HepG2 (cell line): ENCODE data around the gene POU6F1. TPM values are rescaled to one million over a fixed set of nuclear protein-coding genes. Genes with fewer than 3 reads are reported as not detected.

Experiments
- AGO2 ChIP-seq: fragments of 200-400 bp; formaldehyde crosslinking; optimal IDR thresholded peaks from 2 replicates; pipeline ENCODE3; 2017; ENCODE audit warnings: mild to moderate bottlenecking, low read depth, low read length, moderate library complexity
- BATF2 ChIP-seq: sonication (generic); formaldehyde crosslinking; IDR thresholded peaks from 2 replicates; pipeline ENCODE4 v1.8.0; 2022; ENCODE audit warnings: mild to moderate bottlenecking, missing genetic modification reagents, moderate library complexity
- CENPBD1 ChIP-seq: sonication (generic); formaldehyde crosslinking; IDR thresholded peaks from 2 replicates; pipeline ENCODE4 v1.8.0; 2022; ENCODE audit warnings: missing genetic modification reagents, low read depth, mild to moderate bottlenecking, borderline replicate concordance
- HOXA5 ChIP-seq: sonication (generic); formaldehyde crosslinking; IDR thresholded peaks from 2 replicates; pipeline ENCODE4 v1.4.0; 2020; ENCODE audit warnings: missing genetic modification reagents
- MATR3 ChIP-seq: sonication (generic); formaldehyde crosslinking; IDR thresholded peaks from 2 replicates; pipeline ENCODE4 v1.4.0; 2020; ENCODE audit warnings: missing genetic modification reagents
- PAF1 ChIP-seq: IDR thresholded peaks from 2 replicates; pipeline ENCODE4 v1.6.1; 2016; ENCODE audit warnings: missing genetic modification reagents, missing compliant biosample characterization
- SKIL ChIP-seq: sonication (generic); formaldehyde crosslinking; IDR thresholded peaks from 2 replicates; pipeline ENCODE4 v1.8.0; 2022; ENCODE audit warnings: missing genetic modification reagents, mild to moderate bottlenecking, moderate library complexity, borderline replicate concordance
- THRA ChIP-seq: sonication (generic); formaldehyde crosslinking; IDR thresholded peaks from 2 replicates; pipeline ENCODE4 v1.4.0; 2020; ENCODE audit warnings: missing genetic modification reagents, borderline replicate concordance
- TSC22D2 ChIP-seq: sonication (generic); formaldehyde crosslinking; IDR thresholded peaks from 2 replicates; pipeline ENCODE4 v1.5.1; 2020; ENCODE audit warnings: missing genetic modification reagents, mild to moderate bottlenecking, borderline replicate concordance
- UBTF ChIP-seq: sonication (generic); formaldehyde crosslinking; IDR thresholded peaks from 2 replicates; pipeline ENCODE4 v1.4.0; 2020; ENCODE audit warnings: mild to moderate bottlenecking, missing genetic modification reagents
- WIZ ChIP-seq: sonication (generic); formaldehyde crosslinking; IDR thresholded peaks from 2 replicates; pipeline ENCODE4 v1.5.1; 2020; ENCODE audit warnings: mild to moderate bottlenecking, missing genetic modification reagents
- ZNF629 ChIP-seq: sonication (generic); formaldehyde crosslinking; conservative IDR thresholded peaks from 2 replicates; pipeline ENCODE4 v1.5.0; 2020; ENCODE audit warnings: missing genetic modification reagents
- ZNF644 ChIP-seq: IDR thresholded peaks from 2 replicates; pipeline ENCODE4 v1.6.1; 2016; ENCODE audit warnings: low read depth
- ZSCAN9 ChIP-seq: IDR thresholded peaks from 2 replicates; pipeline ENCODE4 v1.6.1; 2016; ENCODE audit warnings: borderline replicate concordance
- polyA plus RNA-seq, 8 experiments: library from polyadenylated mRNA; depleted of rRNA in 3 of 8; stranded (reverse) in 7 of 8; unstranded in 1 of 8; fragments of >200 nt; fragmentation: Illumina TruSeq in 4 of 8; extraction: Trizol in 4 of 8; gene quantifications; 2 replicates each; pipeline versions ENCODE4 v1.2.1 to v1.2.3, GENCODE V29; 2011 to 2016; ENCODE audit warnings: low read depth in 4 of 8, missing spikeins in 1 of 8, mixed read lengths in 1 of 8; ENCODE audit not compliant: insufficient read depth in 1 of 8
- total RNA-seq, 5 experiments: library from RNA; depleted of rRNA; stranded (reverse); fragments of >200 nt; fragmentation: Illumina TruSeq; extraction: Trizol; gene quantifications; 2 replicates each; pipeline ENCODE4 v1.2.3, GENCODE V29; 2016; ENCODE audit warnings: low read depth in 1 of 5

POU6F1 gene
- total and polyA plus RNA-seq, 2 of the 13 experiments (the other 11 are each of a cell fraction or from before 2014, with no cell fraction given) = 0.48 to 0.51 TPM

GRCh38 chr12:51172515-51173431 lies 45.1 kb downstream of the POU6F1 start, which contains the start of gene TFCP2 (continued):
- peak; percentile 81 for TF ChIP-seq UBTF
- no peak for TF ChIP-seq ZNF644 (CRISPR knock-in tag)
- TF ChIP-seq AGO2 = no peak
- no peak for TF ChIP-seq MATR3
- peak; percentile 16; the same call in 1 of the 2 replicates for TF ChIP-seq ZNF629 (CRISPR knock-in tag)
- no peak for TF ChIP-seq PAF1
- TF ChIP-seq THRA = no peak
- no peak for TF ChIP-seq BATF2 (CRISPR knock-in tag)
- peak; percentile 86 for TF ChIP-seq ZSCAN9 (CRISPR knock-in tag)
- TF ChIP-seq SKIL (CRISPR knock-in tag) = peak; percentile 23; the same call in 1 of the 2 replicates
- no peak; the same call in 1 of the 2 replicates for TF ChIP-seq WIZ (CRISPR knock-in tag)
- no peak for TF ChIP-seq CENPBD1 (CRISPR knock-in tag)
- 0 out of 2 replicates have a peak, but pooled peaks have one; percentile 35 for TF ChIP-seq HOXA5
- no peak for TF ChIP-seq TSC22D2 (CRISPR knock-in tag)
